ENCODE data around the gene COL20A1. TPM values are rescaled to one million over a fixed set of nuclear protein-coding genes. Genes with fewer than 3 reads are reported as not detected.

The COL20A1 gene
- total and polyA plus RNA-seq, 2 of the 13 experiments (the other 11 are each of a cell fraction or from before 2014, with no cell fraction given): not detected

GRCh38 chr20:63267691-63268090 lies 25.3 kb upstream of the COL20A1 start:
- in situ Hi-C loops (cut with HindIII; ENCODE audit: extremely low pct_ligation_motif_present, low pct_unique_long_range_greater_than_20kb): no loop called here
- no peak overlapping the region for H3K9ac ChIP-seq (ENCODE audit: insufficient read depth, low read depth, low read length)
- H3K4me3 ChIP-seq (replicated peaks in 1 of 3; ENCODE audit: insufficient read depth in 1 of 3, low read depth in 2 of 3, low read length in 3 of 3): no peak overlapping the region
- 13% methylated on average over 9 of the region's 9 CpGs for WGBS (ENCODE audit: low lambda C conversion rate)
- BruUV-seq (replicated peaks): no TSS peak
- no peak overlapping the region for H3K4me2 ChIP-seq (ENCODE audit: low read depth, low read length)
- FAIRE-seq: no peak
- no peak overlapping the region for H3K27ac ChIP-seq (ENCODE audit: extremely low read length, insufficient read depth, low read length)
- ATAC-seq: peak; percentile 10
- DNase-seq (ENCODE audit: low spot score): no peak
- no peaks in the 10 kb centered on the region for H3K9me3 ChIP-seq (ENCODE audit: low read length)
- no peaks in the 10 kb centered on the region for H4K20me1 ChIP-seq (ENCODE audit: insufficient read depth, low read length)
- H3K27me3 ChIP-seq (ENCODE audit: control insufficient read depth in 1 of 2, insufficient read depth in 2 of 2, low read length in 2 of 2): peaks cover 10 to 39% of the 10 kb centered on the region in 2 experiments; a peak in 4 of 5 replicates
- no peaks in the 10 kb centered on the region for H3K36me3 ChIP-seq (replicated peaks in 1 of 2; ENCODE audit: control insufficient read depth in 1 of 2, insufficient read depth in 2 of 2, low read length in 2 of 2)
- no peak overlapping the region for H2AFZ ChIP-seq (ENCODE audit: low read length)
- intact Hi-C loops (cut with micrococcal nuclease; ENCODE audit: unreplicated experiment): loop anchor here (5.0 kb wide), 1 partner anchor 45 kb away; no protein-coding TSS in a partner anchor
- ChIA-PET CTCF (ENCODE audit: low intra/inter-chr PET ratio, low total read pairs) (no interaction called here), POLR2A (no interaction called here)
- peaks cover 41% of the 10 kb centered on the region for H3K4me1 ChIP-seq (ENCODE audit: insufficient read depth, low read length)
- H3K79me2 ChIP-seq (ENCODE audit: insufficient read depth, low read length): peaks cover under 1% of the 10 kb centered on the region
- TF ChIP-seq UBTF (CRISPR knock-in tag; IDR thresholded peaks at IDR 0.05) (no peak), ZNF724P (CRISPR knock-in tag; IDR thresholded peaks at IDR 0.05; ENCODE audit: borderline replicate concordance) (0 out of 2 replicates have a peak, but pooled peaks have one; percentile 31), CSRNP1 (CRISPR knock-in tag; IDR thresholded peaks at IDR 0.05) (no peak), MAFK (conservative IDR thresholded peaks at IDR 0.05 in 1 of 2, IDR thresholded peaks at IDR 0.05 in 1 of 2; ENCODE audit: low read length in 2 of 2) (no peak), FOSL2 (CRISPR knock-in tag; IDR thresholded peaks at IDR 0.05) (no peak), MEIS2 (CRISPR knock-in tag; IDR thresholded peaks at IDR 0.05) (no peak), TEAD3 (CRISPR knock-in tag; optimal IDR thresholded peaks at IDR 0.05; ENCODE audit: borderline replicate concordance) (no peak), ZFP41 (CRISPR knock-in tag; IDR thresholded peaks at IDR 0.05; ENCODE audit: borderline replicate concordance) (no peak), ZNF687 (CRISPR knock-in tag; IDR thresholded peaks at IDR 0.05) (0 out of 2 replicates have a peak, but pooled peaks have one; percentile 10), ZNF234 (CRISPR knock-in tag; conservative IDR thresholded peaks at IDR 0.05) (no peak), SIN3A (IDR thresholded peaks at IDR 0.05; ENCODE audit: borderline replicate concordance, low read depth, low read length) (no peak), ZSCAN20 (CRISPR knock-in tag; IDR thresholded peaks at IDR 0.05; ENCODE audit: borderline replicate concordance) (no peak), GTF2F1 (IDR thresholded peaks at IDR 0.05; ENCODE audit: low read length) (no peak), PITX1 (CRISPR knock-in tag; IDR thresholded peaks at IDR 0.05) (no peak), SALL1 (CRISPR knock-in tag; IDR thresholded peaks at IDR 0.05) (0 out of 2 replicates have a peak, but pooled peaks have one; percentile 13), EZH2 (conservative IDR thresholded peaks at IDR 0.05; ENCODE audit: low read depth, low read length) (no peak), SAFB2 (CRISPR knock-in tag; IDR thresholded peaks at IDR 0.05; ENCODE audit: borderline replicate concordance, low read depth) (0 out of 2 replicates have a peak, but pooled peaks have one; percentile 8)
